HEK293 (cell line): Measurements from ENCODE around the gene ARTN.
A peak's percentile ranks its signal among the peaks of the same experiment; 100 is the strongest.

Source experiments
- CTCF ChIA-PET: fragments of 350-600 bp; formaldehyde crosslinking; extraction: SDS; loops from one replicate; lab custom pipeline; 2021; ENCODE audit warnings: antibody characterized with exemption; lab: Yijun Ruan, JAX
- POLR2A ChIA-PET: fragments of 300-600 bp; formaldehyde crosslinking; extraction: SDS; loops from one replicate; lab custom pipeline; 2020; ENCODE audit warnings: antibody characterized with exemption, inconsistent platforms; lab: Yijun Ruan, JAX
- H3K27ac ChIP-seq: fragments of 200-500 bp; sonication (Bioruptor generic); 2 replicates; pipeline ENCODE4 v1.5.1; 2014; ENCODE audit warnings: low read depth, low read length, control low read depth, inconsistent platforms; ENCODE audit errors: extremely low read depth
- H3K36me3 ChIP-seq, 2 experiments: fragments of 200-500 bp in 1 of 2; sonication (Bioruptor generic) in 1 of 2; 1 replicate in 1 of 2; 2 replicates in 1 of 2; pipeline ENCODE4 v1.5.1; 2014 to 2017; ENCODE audit warnings: inconsistent platforms in 2 of 2, low read length in 2 of 2; ENCODE audit not compliant: control insufficient read depth in 2 of 2, insufficient read depth in 1 of 2
- H3K4me1 ChIP-seq: fragments of 200-500 bp; sonication (Bioruptor generic); 2 replicates; pipeline ENCODE4 v1.5.1; 2014; ENCODE audit warnings: mild to moderate bottlenecking, low read length, inconsistent platforms; ENCODE audit not compliant: control insufficient read depth, insufficient read depth
- H3K4me3 ChIP-seq: 2 replicates; pipeline ENCODE4 v1.5.1; 2011; ENCODE audit warnings: low read depth, mild to moderate bottlenecking, control low read depth, low read length, moderate library complexity
- H3K9me3 ChIP-seq: fragments of 200-500 bp; sonication (Bioruptor generic); 2 replicates; pipeline ENCODE4 v1.5.1; 2014; ENCODE audit warnings: low read depth, low read length, inconsistent platforms; ENCODE audit not compliant: control insufficient read depth, insufficient read depth
- FEZF1 ChIP-seq: fragments of 450-650 bp; formaldehyde crosslinking; IDR thresholded peaks from 2 replicates; pipeline ENCODE4 v1.5.1; 2016; ENCODE audit warnings: missing biosample characterization, missing genetic modification characterization
- WT1 ChIP-seq: fragments of 450-650 bp; formaldehyde crosslinking; IDR thresholded peaks from 2 replicates; pipeline ENCODE4 v1.5.1; 2016; ENCODE audit warnings: missing biosample characterization, missing genetic modification characterization
- ZBTB17 ChIP-seq: fragments of 450-650 bp; formaldehyde crosslinking; IDR thresholded peaks from 2 replicates; pipeline ENCODE4 v1.5.1; 2016; ENCODE audit warnings: missing biosample characterization, missing genetic modification characterization
- ZNF138 ChIP-seq: fragments of 450-650 bp; formaldehyde crosslinking; IDR thresholded peaks from 2 replicates; pipeline ENCODE4 v1.5.1; 2016; ENCODE audit warnings: missing biosample characterization, missing genetic modification characterization, borderline replicate concordance
- ZNF239 ChIP-seq: fragments of 450-650 bp; formaldehyde crosslinking; IDR thresholded peaks from 2 replicates; pipeline ENCODE4 v1.5.1; 2016; ENCODE audit warnings: missing biosample characterization, missing genetic modification characterization
- ZNF24 ChIP-seq: fragments of 450-650 bp; formaldehyde crosslinking; IDR thresholded peaks from 2 replicates; pipeline ENCODE4 v1.5.1; 2016; ENCODE audit warnings: missing biosample characterization, missing genetic modification characterization
- ZNF266 ChIP-seq: fragments of 450-650 bp; formaldehyde crosslinking; IDR thresholded peaks from 2 replicates; pipeline ENCODE4 v1.5.1; 2016; ENCODE audit warnings: missing biosample characterization, missing genetic modification characterization, low read depth
- ZNF473 ChIP-seq: fragments of 450-650 bp; formaldehyde crosslinking; IDR thresholded peaks from 2 replicates; pipeline ENCODE4 v1.5.1; 2017; ENCODE audit warnings: missing biosample characterization, missing genetic modification characterization
- ZNF548 ChIP-seq: fragments of 450-650 bp; formaldehyde crosslinking; IDR thresholded peaks from 2 replicates; pipeline ENCODE4 v1.5.1; 2016; ENCODE audit warnings: missing biosample characterization, missing genetic modification characterization
- ZNF677 ChIP-seq: fragments of 450-650 bp; IDR thresholded peaks from 2 replicates; pipeline ENCODE4 v1.5.0; 2018; ENCODE audit warnings: missing biosample characterization, mild to moderate bottlenecking, missing genetic modification characterization, moderate library complexity
- ZNF76 ChIP-seq: fragments of 450-650 bp; formaldehyde crosslinking; IDR thresholded peaks from 2 replicates; pipeline ENCODE4; 2016; ENCODE audit warnings: low read depth, missing biosample characterization, missing genetic modification characterization, borderline replicate concordance
- ZNF830 ChIP-seq: fragments of 450-650 bp; IDR thresholded peaks from 2 replicates; pipeline ENCODE4 v1.5.0; 2018; ENCODE audit warnings: missing biosample characterization, missing genetic modification characterization, low read depth, mild to moderate bottlenecking, moderate library complexity
- ZSCAN23 ChIP-seq: fragments of 450-650 bp; formaldehyde crosslinking; IDR thresholded peaks from 2 replicates; pipeline ENCODE4 v1.5.1; 2016; ENCODE audit warnings: missing biosample characterization, missing genetic modification characterization
- TF ChIP-seq, protein P1 (sequence below): fragments of 450-650 bp; formaldehyde crosslinking; conservative IDR thresholded peaks from 2 replicates; pipeline ENCODE4 v1.5.1; 2016; ENCODE audit warnings: low read depth, missing biosample characterization, missing genetic modification characterization
- TF ChIP-seq, protein P2 (sequence below): fragments of 450-650 bp; formaldehyde crosslinking; IDR thresholded peaks from 2 replicates; pipeline ENCODE4 v1.5.1; 2016; ENCODE audit warnings: missing biosample characterization, missing genetic modification characterization, borderline replicate concordance
- TF ChIP-seq, protein P3 (sequence below): fragments of 450-650 bp; formaldehyde crosslinking; IDR thresholded peaks from 2 replicates; pipeline ENCODE4 v1.5.1; 2016; ENCODE audit warnings: missing biosample characterization, missing genetic modification characterization
- TF ChIP-seq, protein P4 (sequence below): fragments of 450-650 bp; formaldehyde crosslinking; IDR thresholded peaks from 2 replicates; pipeline ENCODE4 v1.5.1; 2016; ENCODE audit warnings: missing biosample characterization, missing genetic modification characterization

ARTN gene

DNA sequence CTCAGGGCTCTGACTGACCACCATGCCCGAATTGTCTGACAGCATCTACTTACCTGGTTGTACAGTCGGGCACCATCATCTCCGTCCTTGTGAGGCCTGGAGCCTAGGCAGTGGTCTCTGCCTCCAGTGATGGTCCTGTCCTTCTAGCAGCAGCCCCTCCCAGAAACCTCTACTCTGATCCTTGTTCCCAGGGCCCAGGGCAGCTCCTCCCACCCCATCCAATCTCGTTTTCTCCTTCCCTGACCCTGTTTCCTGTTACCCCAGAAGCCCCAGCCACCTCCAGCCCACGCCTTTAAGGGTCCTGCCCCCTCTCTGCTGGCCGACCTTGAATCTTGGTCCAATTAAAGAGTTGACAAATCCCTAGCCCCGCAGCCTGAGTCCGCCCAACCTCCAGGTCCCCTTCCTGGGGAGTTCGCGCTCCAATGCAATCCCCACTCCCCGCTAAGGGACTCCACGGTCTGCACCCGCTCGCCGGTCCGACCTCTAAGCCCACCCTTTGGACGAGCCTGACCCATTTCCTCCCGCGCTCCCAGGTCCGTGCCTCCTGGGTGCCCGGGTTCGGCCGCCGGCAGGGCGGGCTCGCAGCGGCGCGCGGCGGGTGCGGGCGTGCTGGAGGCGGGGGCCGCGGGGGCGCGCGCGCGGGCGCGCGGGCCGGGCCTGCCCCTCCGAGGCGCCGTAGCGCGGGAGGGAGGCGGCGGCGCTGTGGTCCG is 45.1 kb downstream of the ARTN start, which contains the start of gene B4GALT2 (continued):
- TF ChIP-seq ZNF677 (tag by site-specific recombination), result no peak
- no peak for TF ChIP-seq FEZF1 (tag by site-specific recombination)
- peak; percentile 51; the same call in 1 of the 2 replicates for TF ChIP-seq ZBTB17 (tag by site-specific recombination)
- TF ChIP-seq, protein P1, sequence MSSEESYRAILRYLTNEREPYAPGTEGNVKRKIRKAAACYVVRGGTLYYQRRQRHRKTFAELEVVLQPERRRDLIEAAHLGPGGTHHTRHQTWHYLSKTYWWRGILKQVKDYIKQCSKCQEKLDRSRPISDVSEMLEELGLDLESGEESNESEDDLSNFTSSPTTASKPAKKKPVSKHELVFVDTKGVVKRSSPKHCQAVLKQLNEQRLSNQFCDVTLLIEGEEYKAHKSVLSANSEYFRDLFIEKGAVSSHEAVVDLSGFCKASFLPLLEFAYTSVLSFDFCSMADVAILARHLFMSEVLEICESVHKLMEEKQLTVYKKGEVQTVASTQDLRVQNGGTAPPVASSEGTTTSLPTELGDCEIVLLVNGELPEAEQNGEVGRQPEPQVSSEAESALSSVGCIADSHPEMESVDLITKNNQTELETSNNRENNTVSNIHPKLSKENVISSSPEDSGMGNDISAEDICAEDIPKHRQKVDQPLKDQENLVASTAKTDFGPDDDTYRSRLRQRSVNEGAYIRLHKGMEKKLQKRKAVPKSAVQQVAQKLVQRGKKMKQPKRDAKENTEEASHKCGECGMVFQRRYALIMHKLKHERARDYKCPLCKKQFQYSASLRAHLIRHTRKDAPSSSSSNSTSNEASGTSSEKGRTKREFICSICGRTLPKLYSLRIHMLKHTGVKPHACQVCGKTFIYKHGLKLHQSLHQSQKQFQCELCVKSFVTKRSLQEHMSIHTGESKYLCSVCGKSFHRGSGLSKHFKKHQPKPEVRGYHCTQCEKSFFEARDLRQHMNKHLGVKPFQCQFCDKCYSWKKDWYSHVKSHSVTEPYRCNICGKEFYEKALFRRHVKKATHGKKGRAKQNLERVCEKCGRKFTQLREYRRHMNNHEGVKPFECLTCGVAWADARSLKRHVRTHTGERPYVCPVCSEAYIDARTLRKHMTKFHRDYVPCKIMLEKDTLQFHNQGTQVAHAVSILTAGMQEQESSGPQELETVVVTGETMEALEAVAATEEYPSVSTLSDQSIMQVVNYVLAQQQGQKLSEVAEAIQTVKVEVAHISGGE, result peak; percentile 81

DNA sequence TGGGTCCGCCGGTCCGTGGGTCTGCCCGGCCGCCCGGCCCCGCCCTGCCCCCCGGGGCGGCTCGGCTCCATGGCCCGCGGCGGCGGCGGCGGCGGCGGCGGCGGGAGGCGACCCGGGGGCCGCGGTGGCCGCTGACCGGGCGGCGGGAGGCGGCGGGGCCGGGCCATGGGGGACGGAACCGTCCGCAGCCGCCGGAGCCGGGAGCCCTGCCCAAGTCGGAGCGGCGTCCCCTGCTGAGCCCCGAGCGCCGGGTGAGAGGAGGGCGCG is 45.6 kb downstream of the ARTN start:
- peak overlapping the region; percentile 67 for H3K4me3 ChIP-seq
- peak overlapping the region; percentile 67; the same call in 1 of the 2 replicates for H3K27ac ChIP-seq
- no peak for TF ChIP-seq WT1
- TF ChIP-seq, protein P2, sequence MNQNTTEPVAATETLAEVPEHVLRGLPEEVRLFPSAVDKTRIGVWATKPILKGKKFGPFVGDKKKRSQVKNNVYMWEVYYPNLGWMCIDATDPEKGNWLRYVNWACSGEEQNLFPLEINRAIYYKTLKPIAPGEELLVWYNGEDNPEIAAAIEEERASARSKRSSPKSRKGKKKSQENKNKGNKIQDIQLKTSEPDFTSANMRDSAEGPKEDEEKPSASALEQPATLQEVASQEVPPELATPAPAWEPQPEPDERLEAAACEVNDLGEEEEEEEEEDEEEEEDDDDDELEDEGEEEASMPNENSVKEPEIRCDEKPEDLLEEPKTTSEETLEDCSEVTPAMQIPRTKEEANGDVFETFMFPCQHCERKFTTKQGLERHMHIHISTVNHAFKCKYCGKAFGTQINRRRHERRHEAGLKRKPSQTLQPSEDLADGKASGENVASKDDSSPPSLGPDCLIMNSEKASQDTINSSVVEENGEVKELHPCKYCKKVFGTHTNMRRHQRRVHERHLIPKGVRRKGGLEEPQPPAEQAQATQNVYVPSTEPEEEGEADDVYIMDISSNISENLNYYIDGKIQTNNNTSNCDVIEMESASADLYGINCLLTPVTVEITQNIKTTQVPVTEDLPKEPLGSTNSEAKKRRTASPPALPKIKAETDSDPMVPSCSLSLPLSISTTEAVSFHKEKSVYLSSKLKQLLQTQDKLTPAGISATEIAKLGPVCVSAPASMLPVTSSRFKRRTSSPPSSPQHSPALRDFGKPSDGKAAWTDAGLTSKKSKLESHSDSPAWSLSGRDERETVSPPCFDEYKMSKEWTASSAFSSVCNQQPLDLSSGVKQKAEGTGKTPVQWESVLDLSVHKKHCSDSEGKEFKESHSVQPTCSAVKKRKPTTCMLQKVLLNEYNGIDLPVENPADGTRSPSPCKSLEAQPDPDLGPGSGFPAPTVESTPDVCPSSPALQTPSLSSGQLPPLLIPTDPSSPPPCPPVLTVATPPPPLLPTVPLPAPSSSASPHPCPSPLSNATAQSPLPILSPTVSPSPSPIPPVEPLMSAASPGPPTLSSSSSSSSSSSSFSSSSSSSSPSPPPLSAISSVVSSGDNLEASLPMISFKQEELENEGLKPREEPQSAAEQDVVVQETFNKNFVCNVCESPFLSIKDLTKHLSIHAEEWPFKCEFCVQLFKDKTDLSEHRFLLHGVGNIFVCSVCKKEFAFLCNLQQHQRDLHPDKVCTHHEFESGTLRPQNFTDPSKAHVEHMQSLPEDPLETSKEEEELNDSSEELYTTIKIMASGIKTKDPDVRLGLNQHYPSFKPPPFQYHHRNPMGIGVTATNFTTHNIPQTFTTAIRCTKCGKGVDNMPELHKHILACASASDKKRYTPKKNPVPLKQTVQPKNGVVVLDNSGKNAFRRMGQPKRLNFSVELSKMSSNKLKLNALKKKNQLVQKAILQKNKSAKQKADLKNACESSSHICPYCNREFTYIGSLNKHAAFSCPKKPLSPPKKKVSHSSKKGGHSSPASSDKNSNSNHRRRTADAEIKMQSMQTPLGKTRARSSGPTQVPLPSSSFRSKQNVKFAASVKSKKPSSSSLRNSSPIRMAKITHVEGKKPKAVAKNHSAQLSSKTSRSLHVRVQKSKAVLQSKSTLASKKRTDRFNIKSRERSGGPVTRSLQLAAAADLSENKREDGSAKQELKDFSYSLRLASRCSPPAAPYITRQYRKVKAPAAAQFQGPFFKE, result no peak
- TF ChIP-seq ZNF266, result no peak
- no peak for TF ChIP-seq ZNF830 (tag by site-specific recombination)
- no peak for TF ChIP-seq ZNF473 (tag by site-specific recombination)
- TF ChIP-seq, protein P3, sequence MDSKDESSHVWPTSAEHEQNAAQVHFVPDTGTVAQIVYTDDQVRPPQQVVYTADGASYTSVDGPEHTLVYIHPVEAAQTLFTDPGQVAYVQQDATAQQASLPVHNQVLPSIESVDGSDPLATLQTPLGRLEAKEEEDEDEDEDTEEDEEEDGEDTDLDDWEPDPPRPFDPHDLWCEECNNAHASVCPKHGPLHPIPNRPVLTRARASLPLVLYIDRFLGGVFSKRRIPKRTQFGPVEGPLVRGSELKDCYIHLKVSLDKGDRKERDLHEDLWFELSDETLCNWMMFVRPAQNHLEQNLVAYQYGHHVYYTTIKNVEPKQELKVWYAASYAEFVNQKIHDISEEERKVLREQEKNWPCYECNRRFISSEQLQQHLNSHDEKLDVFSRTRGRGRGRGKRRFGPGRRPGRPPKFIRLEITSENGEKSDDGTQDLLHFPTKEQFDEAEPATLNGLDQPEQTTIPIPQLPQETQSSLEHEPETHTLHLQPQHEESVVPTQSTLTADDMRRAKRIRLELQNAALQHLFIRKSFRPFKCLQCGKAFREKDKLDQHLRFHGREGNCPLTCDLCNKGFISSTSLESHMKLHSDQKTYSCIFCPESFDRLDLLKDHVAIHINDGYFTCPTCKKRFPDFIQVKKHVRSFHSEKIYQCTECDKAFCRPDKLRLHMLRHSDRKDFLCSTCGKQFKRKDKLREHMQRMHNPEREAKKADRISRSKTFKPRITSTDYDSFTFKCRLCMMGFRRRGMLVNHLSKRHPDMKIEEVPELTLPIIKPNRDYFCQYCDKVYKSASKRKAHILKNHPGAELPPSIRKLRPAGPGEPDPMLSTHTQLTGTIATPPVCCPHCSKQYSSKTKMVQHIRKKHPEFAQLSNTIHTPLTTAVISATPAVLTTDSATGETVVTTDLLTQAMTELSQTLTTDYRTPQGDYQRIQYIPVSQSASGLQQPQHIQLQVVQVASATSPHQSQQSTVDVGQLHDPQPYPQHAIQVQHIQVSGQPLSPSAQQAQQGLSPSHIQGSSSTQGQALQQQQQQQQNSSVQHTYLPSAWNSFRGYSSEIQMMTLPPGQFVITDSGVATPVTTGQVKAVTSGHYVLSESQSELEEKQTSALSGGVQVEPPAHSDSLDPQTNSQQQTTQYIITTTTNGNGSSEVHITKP (tag by site-specific recombination), result no peak
- TF ChIP-seq ZNF138 (tag by site-specific recombination), result no peak
- TF ChIP-seq ZNF239 (tag by site-specific recombination), result no peak
- no peak for TF ChIP-seq ZNF548
- no peak for TF ChIP-seq ZNF24 (tag by site-specific recombination)
- no peak for TF ChIP-seq ZNF76 (tag by site-specific recombination)
- no peak for TF ChIP-seq ZSCAN23
- TF ChIP-seq, protein P4, sequence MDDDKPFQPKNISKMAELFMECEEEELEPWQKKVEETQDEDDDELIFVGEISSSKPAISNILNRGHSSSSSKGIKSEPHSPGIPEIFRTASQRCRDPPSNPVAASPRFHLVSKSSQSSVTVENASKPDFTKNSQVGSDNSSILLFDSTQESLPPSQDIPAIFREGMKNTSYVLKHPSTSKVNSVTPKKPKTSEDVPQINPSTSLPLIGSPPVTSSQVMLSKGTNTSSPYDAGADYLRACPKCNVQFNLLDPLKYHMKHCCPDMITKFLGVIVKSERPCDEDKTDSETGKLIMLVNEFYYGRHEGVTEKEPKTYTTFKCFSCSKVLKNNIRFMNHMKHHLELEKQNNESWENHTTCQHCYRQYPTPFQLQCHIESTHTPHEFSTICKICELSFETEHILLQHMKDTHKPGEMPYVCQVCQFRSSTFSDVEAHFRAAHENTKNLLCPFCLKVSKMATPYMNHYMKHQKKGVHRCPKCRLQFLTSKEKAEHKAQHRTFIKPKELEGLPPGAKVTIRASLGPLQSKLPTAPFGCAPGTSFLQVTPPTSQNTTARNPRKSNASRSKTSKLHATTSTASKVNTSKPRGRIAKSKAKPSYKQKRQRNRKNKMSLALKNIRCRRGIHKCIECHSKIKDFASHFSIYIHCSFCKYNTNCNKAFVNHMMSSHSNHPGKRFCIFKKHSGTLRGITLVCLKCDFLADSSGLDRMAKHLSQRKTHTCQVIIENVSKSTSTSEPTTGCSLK (tag by site-specific recombination), result no peak
- CTCF ChIA-PET, result no interaction called here
- peaks cover 3% of the 10 kb centered on the region; the same call in 1 of the 2 replicates for H3K4me1 ChIP-seq
- H3K36me3 ChIP-seq, result peaks cover 7 to 66% of the 10 kb centered on the region in 2 experiments; a peak in 2 of 3 replicates
- H3K9me3 ChIP-seq, result no peaks in the 10 kb centered on the region
- POLR2A ChIA-PET, result no interaction called here
